ENCODE measurements around the gene PDE2A. TPM values are rescaled to one million over a fixed set of nuclear protein-coding genes. Genes with fewer than 3 reads are reported as not detected.

Gene PDE2A
- total RNA-seq, 4 donors from 2014 or later = 40.6 to 68.8 (median 47.6) TPM

DNA sequence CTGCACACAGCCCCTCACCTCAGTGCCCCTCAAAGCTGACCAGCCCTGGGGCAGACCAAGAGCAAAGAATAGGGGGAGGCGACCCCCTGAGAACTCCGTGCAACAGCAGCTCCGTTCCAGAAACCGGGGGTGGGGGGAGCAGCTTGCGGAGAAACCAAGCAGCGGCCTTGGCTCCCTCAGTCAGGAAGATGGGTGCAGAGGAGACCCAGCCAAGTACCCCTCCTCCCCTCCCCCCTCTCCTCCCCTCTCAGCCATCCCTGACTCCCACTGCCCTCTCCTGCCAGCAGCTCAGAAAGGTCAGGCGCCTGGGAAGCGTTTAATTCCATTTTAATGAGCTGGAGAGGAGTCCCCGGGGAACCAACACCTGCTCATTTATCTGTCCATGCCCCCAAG, 78.9 kb downstream of the PDE2A start:
- H3K9me3 ChIP-seq = no peaks in the 10 kb centered on the region
- no peak for DNase-seq (ENCODE audit: extremely low spot score)
- H3K4me1 ChIP-seq = peaks cover 3 to 11% (median 8%) of the 10 kb centered on the region in 4 donors
- H3K27ac ChIP-seq (replicated peaks in 1 of 4) = no peak overlapping the region
- WGBS = 75% methylated on average over 3 of the region's 9 CpGs
- H3K27me3 ChIP-seq = peaks cover 0 to 17% (median 6%) of the 10 kb centered on the region in 4 donors
- H3K4me3 ChIP-seq = no peak overlapping the region
- peaks cover 0 to 10% (median 1%) of the 10 kb centered on the region in 4 donors for H3K36me3 ChIP-seq
- TF ChIP-seq POLR2AphosphoS5 (IDR thresholded peaks at IDR 0.05) (no peak), POLR2A (IDR thresholded peaks at IDR 0.05; ENCODE audit: low read depth) (no peak), EP300 (IDR thresholded peaks at IDR 0.05) (no peak)
- TF ChIP-seq, protein P1, sequence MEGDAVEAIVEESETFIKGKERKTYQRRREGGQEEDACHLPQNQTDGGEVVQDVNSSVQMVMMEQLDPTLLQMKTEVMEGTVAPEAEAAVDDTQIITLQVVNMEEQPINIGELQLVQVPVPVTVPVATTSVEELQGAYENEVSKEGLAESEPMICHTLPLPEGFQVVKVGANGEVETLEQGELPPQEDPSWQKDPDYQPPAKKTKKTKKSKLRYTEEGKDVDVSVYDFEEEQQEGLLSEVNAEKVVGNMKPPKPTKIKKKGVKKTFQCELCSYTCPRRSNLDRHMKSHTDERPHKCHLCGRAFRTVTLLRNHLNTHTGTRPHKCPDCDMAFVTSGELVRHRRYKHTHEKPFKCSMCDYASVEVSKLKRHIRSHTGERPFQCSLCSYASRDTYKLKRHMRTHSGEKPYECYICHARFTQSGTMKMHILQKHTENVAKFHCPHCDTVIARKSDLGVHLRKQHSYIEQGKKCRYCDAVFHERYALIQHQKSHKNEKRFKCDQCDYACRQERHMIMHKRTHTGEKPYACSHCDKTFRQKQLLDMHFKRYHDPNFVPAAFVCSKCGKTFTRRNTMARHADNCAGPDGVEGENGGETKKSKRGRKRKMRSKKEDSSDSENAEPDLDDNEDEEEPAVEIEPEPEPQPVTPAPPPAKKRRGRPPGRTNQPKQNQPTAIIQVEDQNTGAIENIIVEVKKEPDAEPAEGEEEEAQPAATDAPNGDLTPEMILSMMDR (IDR thresholded peaks at IDR 0.05) = no peak
- intact Hi-C loops (cut with DNase I) = no loop called here

DNA sequence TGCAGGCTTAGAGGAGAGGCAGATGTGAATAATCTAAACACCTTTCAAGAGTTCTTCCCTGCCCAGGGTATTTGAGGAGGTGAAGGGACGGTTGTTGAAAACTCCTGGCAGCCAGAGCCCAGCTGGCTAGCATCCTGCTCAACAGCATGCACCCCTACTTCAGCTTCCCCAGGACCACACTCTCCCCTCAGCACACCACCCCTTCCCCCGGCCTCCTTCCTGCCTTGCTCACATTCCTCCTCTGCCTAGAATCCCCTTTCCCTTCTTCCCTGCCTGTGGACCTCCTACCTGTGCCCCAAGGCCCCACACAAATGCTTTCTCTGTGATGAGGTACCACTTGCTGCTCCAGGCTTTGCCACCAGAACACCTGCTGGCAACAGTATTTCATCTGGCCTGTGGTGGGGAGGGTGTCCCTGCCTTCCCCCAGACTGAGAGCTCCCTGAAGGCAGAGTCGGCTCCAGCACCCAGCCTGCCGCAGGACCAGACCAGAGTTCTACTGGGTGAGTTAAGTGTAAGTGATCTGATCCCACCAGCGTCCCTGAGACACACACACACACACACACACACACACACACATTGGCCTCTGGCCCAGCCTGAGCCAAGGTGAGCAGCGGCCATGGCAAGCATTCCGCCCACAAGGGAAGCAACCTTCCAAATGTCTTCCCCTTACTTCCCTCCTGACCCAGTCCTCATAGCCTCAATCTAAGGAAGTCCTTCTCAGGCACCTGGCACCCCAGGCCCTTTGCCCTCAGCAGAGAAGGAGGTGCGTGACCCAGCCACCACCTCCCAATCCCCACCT, 79.5 kb downstream of the PDE2A start:
- Histone ChIP-seq H3K4me1 (peaks cover 9 to 17% (median 14%) of the 10 kb centered on the region in 4 donors), H3K27me3 (peaks cover 0 to 23% (median 10%) of the 10 kb centered on the region in 4 donors), H3K36me3 (peaks cover 0 to 12% (median 2%) of the 10 kb centered on the region in 4 donors), H3K4me3 (no peak overlapping the region), H3K27ac (replicated peaks in 1 of 4) (no peak overlapping the region), H3K9me3 (no peaks in the 10 kb centered on the region)
- WGBS = 77% methylated on average over 7 of the region's 8 CpGs
- no peak for DNase-seq (ENCODE audit: extremely low spot score)
- TF ChIP-seq EP300 (IDR thresholded peaks at IDR 0.05) (no peak), POLR2AphosphoS5 (IDR thresholded peaks at IDR 0.05) (no peak), POLR2A (IDR thresholded peaks at IDR 0.05; ENCODE audit: low read depth) (no peak)
- TF ChIP-seq, protein P1 (IDR thresholded peaks at IDR 0.05) = no peak
- intact Hi-C loops (cut with DNase I) = no loop called here

DNA sequence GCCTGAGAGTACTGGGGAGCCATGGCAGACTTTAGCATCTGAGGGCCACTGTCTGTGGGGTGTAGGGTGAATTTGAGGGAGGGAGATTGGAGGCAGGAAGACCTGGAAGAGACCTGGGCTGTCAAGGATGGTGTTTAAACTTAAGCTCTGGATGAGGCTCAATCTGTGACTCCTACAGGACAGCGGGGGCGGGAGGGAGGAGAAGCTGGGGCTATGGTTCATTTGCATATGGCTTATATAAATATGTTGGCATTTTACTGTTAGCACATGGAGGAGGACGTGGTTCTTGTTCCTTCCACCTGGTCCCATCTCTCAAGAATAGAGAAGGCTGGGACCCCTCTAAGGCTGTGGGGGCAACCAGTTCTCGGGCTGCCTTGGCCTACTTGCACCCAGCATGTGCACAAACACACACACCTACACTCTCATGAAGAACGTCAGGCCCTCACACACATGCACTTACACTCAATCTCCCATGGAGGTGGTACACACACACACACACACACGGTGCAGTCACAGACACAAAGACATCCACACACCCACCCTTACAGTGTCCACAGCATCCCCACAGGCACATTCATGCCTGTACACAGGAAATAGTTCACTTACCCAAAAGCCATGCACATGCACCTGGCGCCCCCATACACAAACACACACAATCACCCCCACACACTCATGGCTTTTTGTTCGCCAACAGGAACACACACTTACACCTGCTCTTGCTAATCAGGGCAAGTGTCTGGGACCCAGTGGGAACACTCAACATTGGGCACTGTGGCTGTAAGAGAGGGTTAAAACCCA, 81.3 kb downstream of the PDE2A start:
- intact Hi-C loops (cut with DNase I) = no loop called here
- peaks cover 10 to 12% (median 11%) of the 10 kb centered on the region in 4 donors for H3K4me1 ChIP-seq
- no peak overlapping the region for H3K4me3 ChIP-seq
- no peak for DNase-seq (ENCODE audit: extremely low spot score)
- no peak overlapping the region for H3K27ac ChIP-seq (replicated peaks in 1 of 4)
- H3K9me3 ChIP-seq = no peaks in the 10 kb centered on the region
- H3K36me3 ChIP-seq = peaks cover 0 to 25% (median 6%) of the 10 kb centered on the region in 4 donors
- H3K27me3 ChIP-seq = peaks cover 0 to 26% (median 10%) of the 10 kb centered on the region in 4 donors
- 85% methylated on average over 8 of the region's 8 CpGs for WGBS
- TF ChIP-seq POLR2A (IDR thresholded peaks at IDR 0.05; ENCODE audit: low read depth) (no peak), POLR2AphosphoS5 (IDR thresholded peaks at IDR 0.05) (no peak), EP300 (IDR thresholded peaks at IDR 0.05) (no peak)
- TF ChIP-seq, protein P1 (IDR thresholded peaks at IDR 0.05) = no peak

DNA sequence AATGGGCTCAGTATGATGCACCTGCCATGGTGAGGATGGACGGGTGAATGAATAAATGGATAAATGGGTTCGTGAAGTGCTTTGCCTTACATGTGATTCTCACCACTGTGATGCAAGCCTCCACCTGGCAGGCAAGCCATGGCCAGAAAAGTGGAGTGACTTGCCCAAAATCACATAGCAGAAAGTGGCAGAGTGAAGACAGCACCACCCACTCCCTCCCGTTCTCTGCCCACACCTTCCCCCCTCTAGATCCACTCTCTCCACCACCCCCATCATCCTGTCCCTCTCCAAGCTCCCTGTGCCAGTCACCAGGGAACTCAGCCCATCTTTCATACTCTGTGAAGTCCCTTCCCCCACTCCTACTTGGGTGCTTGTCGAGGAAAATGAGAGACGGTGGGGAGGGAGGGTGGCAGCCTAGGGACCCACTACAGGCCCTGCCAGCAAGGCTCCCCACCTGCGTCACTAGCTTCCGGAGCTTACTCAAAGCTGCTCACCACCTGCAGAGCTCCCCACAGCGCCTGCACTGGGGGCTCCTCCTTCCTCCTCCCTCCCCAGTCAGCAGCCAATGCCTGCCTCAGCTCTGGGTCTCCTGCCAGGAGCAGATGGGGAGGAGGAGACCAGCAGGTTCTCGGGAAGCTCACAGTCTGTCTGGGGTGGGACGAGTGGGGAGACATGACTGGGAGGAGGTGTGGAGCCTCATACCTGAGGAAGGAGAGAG, 82.3 kb downstream of the PDE2A start:
- Histone ChIP-seq H3K27me3 (peaks cover 0 to 26% (median 10%) of the 10 kb centered on the region in 4 donors), H3K27ac (replicated peaks in 1 of 4) (no peak overlapping the region), H3K4me1 (peaks cover 10 to 12% (median 11%) of the 10 kb centered on the region in 4 donors), H3K36me3 (peaks cover 0 to 22% (median 6%) of the 10 kb centered on the region in 4 donors), H3K4me3 (no peak overlapping the region), H3K9me3 (no peaks in the 10 kb centered on the region)
- no peak for TF ChIP-seq EP300 (IDR thresholded peaks at IDR 0.05)
- TF ChIP-seq, protein P1 (IDR thresholded peaks at IDR 0.05) = no peak
- no peak for TF ChIP-seq POLR2AphosphoS5 (IDR thresholded peaks at IDR 0.05)
- no peak for TF ChIP-seq POLR2A (IDR thresholded peaks at IDR 0.05; ENCODE audit: low read depth)
- 49% methylated on average over 9 of the region's 10 CpGs for WGBS
- no peak for DNase-seq (ENCODE audit: extremely low spot score)
- intact Hi-C loops (cut with DNase I) = no loop called here

All from esophagus muscularis mucosa (tissue), 4 donors.